HepG2 (cell line): ENCODE data around the gene DNM1.

Source experiments
- FOXA1 ChIP-seq, 2 experiments: fragments of 450-650 bp in 1 of 2; sonication (generic) in 1 of 2; formaldehyde crosslinking in 1 of 2; IDR thresholded peaks; 2 replicates each; pipeline versions ENCODE4 v1.4.0 to v1.6.1; 2016 to 2020; ENCODE audit warnings: missing genetic modification reagents in 1 of 2
- HDAC1 ChIP-seq: sonication (generic); formaldehyde crosslinking; IDR thresholded peaks from 2 replicates; pipeline ENCODE4 v1.5.1; 2020; ENCODE audit warnings: mild to moderate bottlenecking, missing genetic modification reagents
- TF ChIP-seq, protein P1 (sequence below): sonication (generic); formaldehyde crosslinking; IDR thresholded peaks from 2 replicates; pipeline ENCODE4 v1.5.0; 2020; ENCODE audit warnings: mild to moderate bottlenecking, missing genetic modification reagents, moderate library complexity

- TF ChIP-seq, protein P1, sequence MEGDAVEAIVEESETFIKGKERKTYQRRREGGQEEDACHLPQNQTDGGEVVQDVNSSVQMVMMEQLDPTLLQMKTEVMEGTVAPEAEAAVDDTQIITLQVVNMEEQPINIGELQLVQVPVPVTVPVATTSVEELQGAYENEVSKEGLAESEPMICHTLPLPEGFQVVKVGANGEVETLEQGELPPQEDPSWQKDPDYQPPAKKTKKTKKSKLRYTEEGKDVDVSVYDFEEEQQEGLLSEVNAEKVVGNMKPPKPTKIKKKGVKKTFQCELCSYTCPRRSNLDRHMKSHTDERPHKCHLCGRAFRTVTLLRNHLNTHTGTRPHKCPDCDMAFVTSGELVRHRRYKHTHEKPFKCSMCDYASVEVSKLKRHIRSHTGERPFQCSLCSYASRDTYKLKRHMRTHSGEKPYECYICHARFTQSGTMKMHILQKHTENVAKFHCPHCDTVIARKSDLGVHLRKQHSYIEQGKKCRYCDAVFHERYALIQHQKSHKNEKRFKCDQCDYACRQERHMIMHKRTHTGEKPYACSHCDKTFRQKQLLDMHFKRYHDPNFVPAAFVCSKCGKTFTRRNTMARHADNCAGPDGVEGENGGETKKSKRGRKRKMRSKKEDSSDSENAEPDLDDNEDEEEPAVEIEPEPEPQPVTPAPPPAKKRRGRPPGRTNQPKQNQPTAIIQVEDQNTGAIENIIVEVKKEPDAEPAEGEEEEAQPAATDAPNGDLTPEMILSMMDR (CRISPR knock-in tag): no peak
- TF ChIP-seq FOXA1 (IDR thresholded peaks at IDR 0.05) (no peak), FOXA1 (CRISPR knock-in tag; IDR thresholded peaks at IDR 0.05) (no peak), HDAC1 (CRISPR knock-in tag) (no peak)
Measured at GRCh38 chr9:128265348-128265847, 62.2 kb downstream of the DNM1 start.
